ENCODE results near the gene ALK.

DNA sequence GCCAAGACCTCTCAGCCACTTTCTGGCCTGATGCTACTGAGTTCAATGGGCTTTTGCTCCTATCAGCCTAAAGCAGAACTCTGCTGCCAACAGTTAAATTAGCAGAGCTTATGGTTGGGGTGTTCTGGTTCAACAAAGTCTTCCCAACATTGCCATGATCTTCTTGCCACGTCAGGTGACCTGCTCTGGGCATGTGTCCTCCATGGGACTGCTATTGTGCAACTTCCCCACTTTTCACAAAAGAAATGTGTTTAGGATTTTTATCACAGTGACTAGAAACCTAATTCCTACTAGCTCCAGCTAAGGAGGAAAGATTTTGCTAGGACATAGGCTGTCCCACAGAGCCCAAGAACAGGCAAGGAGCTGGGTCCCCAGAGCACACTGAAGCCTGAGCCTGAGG lies 56.4 kb downstream of the ALK start:
- TF ChIP-seq POLR2AphosphoS5 (IDR thresholded peaks at IDR 0.05; ENCODE audit: borderline replicate concordance, low read depth, low read length) (no peak), EZH2 (IDR thresholded peaks at IDR 0.05) (no peak)
